Natural killer cell (primary cell): ENCODE results near the gene MRPL33. TPM values are rescaled to one million over a fixed set of nuclear protein-coding genes. Genes with fewer than 3 reads are reported as not detected.
"Not testable (repeated sequence)": the region's sequence is repeated elsewhere in the genome, so short reads cannot be mapped to it uniquely, and the experiment has no call there.

ENCODE experiments used
- ATAC-seq, 3 donors: fragments of 150-1000 bp in 2 of 3; fragments of 200-7000 bp in 1 of 3; cut with Tn5 transposase; 1 replicate in 1 of 3; 2 replicates in 2 of 3; pipeline ENCODE4 v1.10.0; 2021; ENCODE audit warnings: mild to moderate bottlenecking in 2 of 3, moderate library complexity in 2 of 3
- DNase-seq, 2 donors: peaks; one replicate each; pipeline versions ENCODE4 v3.0.0 to v3.0.0-alpha.2; 2013 to 2021; ENCODE audit warnings: mixed read lengths in 1 of 2
- H3K27ac ChIP-seq: one replicate; pipeline ENCODE4 v1.5.1; 2013; ENCODE audit warnings: mild to moderate bottlenecking, low read length
- H3K27me3 ChIP-seq: one replicate; pipeline ENCODE4 v1.6.1; 2013; ENCODE audit warnings: low read length; ENCODE audit not compliant: control insufficient read depth, insufficient read depth
- H3K36me3 ChIP-seq: one replicate; pipeline ENCODE4 v1.6.1; 2013; ENCODE audit warnings: low read length; ENCODE audit not compliant: control insufficient read depth, insufficient read depth
- H3K4me1 ChIP-seq: one replicate; pipeline ENCODE4 v1.6.1; 2013; ENCODE audit warnings: low read length; ENCODE audit not compliant: control insufficient read depth, insufficient read depth
- H3K4me3 ChIP-seq: one replicate; pipeline ENCODE4 v1.5.1; 2013; ENCODE audit warnings: low read length
- H3K9me3 ChIP-seq: one replicate; pipeline ENCODE4 v1.6.1; 2013; ENCODE audit warnings: low read length; ENCODE audit not compliant: control insufficient read depth, insufficient read depth
- H3K27ac Mint-ChIP-seq, 2 donors: one replicate each; pipeline ENCODE4 v1.8.0; 2022; ENCODE audit warnings: mild to moderate bottlenecking in 2 of 2, mixed read lengths in 2 of 2, moderate library complexity in 1 of 2
- H3K27me3 Mint-ChIP-seq, 2 donors: one replicate each; pipeline ENCODE4 v1.8.0; 2022; ENCODE audit warnings: low read depth in 2 of 2, mixed read lengths in 2 of 2
- H3K36me3 Mint-ChIP-seq: one replicate; pipeline ENCODE4 v1.8.0; 2022; ENCODE audit warnings: mixed read lengths
- H3K4me1 Mint-ChIP-seq, 2 donors: one replicate each; pipeline ENCODE4 v1.8.0; 2022; ENCODE audit warnings: mixed read lengths in 2 of 2
- H3K4me3 Mint-ChIP-seq: one replicate; pipeline ENCODE4 v1.8.0; 2022; ENCODE audit warnings: mild to moderate bottlenecking, moderate library complexity, mixed read lengths
- H3K9me3 Mint-ChIP-seq, 2 donors: one replicate each; pipeline ENCODE4 v1.8.0; 2022; ENCODE audit warnings: mixed read lengths in 2 of 2
- CTCF ChIP-seq: fragments of 200-600 bp; IDR thresholded peaks from one replicate; pipeline ENCODE4 v1.8.0; 2022; ENCODE audit warnings: antibody characterized with exemption
- WGBS: methylation state at CpG from one replicate; pipeline ENCODE4 v1.1.7; 2013; ENCODE audit warnings: missing lambda C conversion rate; ENCODE audit not compliant: insufficient coverage; 5-methylcytosine and 5-hydroxymethylcytosine counted together
- intact Hi-C: fragments of 100-400 bp; cut with micrococcal nuclease; formaldehyde crosslinking; loops from one replicate; pipeline ENCODE4 v1.14.2; 2022
- total RNA-seq, 4 donors: library from RNA; stranded (reverse); fragments of 120-200 nt in 1 of 4; gene quantifications; one replicate each; pipeline versions ENCODE4 v1.2.3 to v1.2.4, GENCODE V29; 2013 to 2022

The MRPL33 gene
- total RNA-seq, 3 donors from 2014 or later (not counting 1 experiment from before 2014, with no cell fraction given), result 21.5 to 28.5 (median 27.3) TPM

- intact Hi-C loops, result no loop called here
Observed at GRCh38 chr2:27763907-27764267, 7.6 kb upstream of the MRPL33 start.

GRCh38 chr2:27764526-27764925 is 7.0 kb upstream of the MRPL33 start:
- ATAC-seq, H3K27me3 ChIP-seq, H3K36me3 Mint-ChIP-seq, H3K27ac ChIP-seq, H3K36me3 ChIP-seq, H3K9me3 ChIP-seq, H3K27ac Mint-ChIP-seq, DNase-seq, H3K4me3 Mint-ChIP-seq, H3K9me3 Mint-ChIP-seq, intact Hi-C loops, H3K4me1 Mint-ChIP-seq, H3K4me3 ChIP-seq: not testable (repeated sequence)
- H3K4me1 ChIP-seq, result peaks cover 11% of the 10 kb centered on the region
- 80% methylated on average over 3 of the region's 3 CpGs for WGBS
- H3K27me3 Mint-ChIP-seq, result peaks cover 0 to 11% of the 10 kb centered on the region in 2 donors

More at GRCh38 chr2:27763907-27764267, 7.6 kb upstream of the MRPL33 start:
- H3K27ac Mint-ChIP-seq, result no peak overlapping the region
- H3K27me3 Mint-ChIP-seq, result peaks cover 0 to 11% of the 10 kb centered on the region in 2 donors
- no peaks in the 10 kb centered on the region for H3K9me3 Mint-ChIP-seq
- ATAC-seq (no peak), DNase-seq (no peak)
- Histone ChIP-seq H3K9me3 (no peaks in the 10 kb centered on the region), H3K27ac (no peak overlapping the region), H3K4me3 (no peak overlapping the region), H3K4me1 (peaks cover 11% of the 10 kb centered on the region), H3K27me3 (no peaks in the 10 kb centered on the region), H3K36me3 (no peaks in the 10 kb centered on the region)
- no peaks in the 10 kb centered on the region for H3K36me3 Mint-ChIP-seq
- no peak overlapping the region for H3K4me3 Mint-ChIP-seq
- TF ChIP-seq CTCF, result no peak
- WGBS, result 92% methylated on average over 7 of the region's 7 CpGs
- peaks cover 0 to 10% of the 10 kb centered on the region in 2 donors for H3K4me1 Mint-ChIP-seq

GRCh38 chr2:27765621-27766286 is 5.8 kb upstream of the MRPL33 start:
- Histone ChIP-seq H3K4me3 (no peak overlapping the region), H3K36me3 (no peaks in the 10 kb centered on the region), H3K27me3 (no peaks in the 10 kb centered on the region), H3K4me1 (peaks cover 11% of the 10 kb centered on the region), H3K9me3 (no peaks in the 10 kb centered on the region), H3K27ac (no peak overlapping the region)
- intact Hi-C loops, result no loop called here
- H3K27ac Mint-ChIP-seq, result no peak overlapping the region
- DNase-seq (peak; percentile 24 to 72), ATAC-seq (peak in 1 of 3 donors; percentile 50)
- TF ChIP-seq CTCF, result no peak
- peak overlapping the region; percentile 53 for H3K4me3 Mint-ChIP-seq
- peaks cover 0 to 15% of the 10 kb centered on the region in 2 donors for H3K27me3 Mint-ChIP-seq
- H3K9me3 Mint-ChIP-seq, result no peaks in the 10 kb centered on the region
- peaks cover 0 to 10% of the 10 kb centered on the region in 2 donors for H3K4me1 Mint-ChIP-seq
- WGBS, result 50% methylated on average over 29 of the region's 29 CpGs
- H3K36me3 Mint-ChIP-seq, result no peaks in the 10 kb centered on the region

GRCh38 chr2:27766287-27766661 is 5.2 kb upstream of the MRPL33 start:
- Mint-ChIP-seq H3K27ac (no peak overlapping the region), H3K36me3 (no peaks in the 10 kb centered on the region), H3K27me3 (peaks cover 0 to 15% of the 10 kb centered on the region in 2 donors), H3K9me3 (no peaks in the 10 kb centered on the region), H3K4me1 (peaks cover 4 to 15% of the 10 kb centered on the region in 2 donors), H3K4me3 (peak overlapping the region; percentile 47)
- WGBS, result 82% methylated on average over 2 of the region's 2 CpGs
- no peak for DNase-seq
- intact Hi-C loops, result no loop called here
- Histone ChIP-seq H3K27ac (no peak overlapping the region), H3K4me3 (no peak overlapping the region), H3K4me1 (peaks cover 16% of the 10 kb centered on the region), H3K9me3 (no peaks in the 10 kb centered on the region), H3K36me3 (no peaks in the 10 kb centered on the region), H3K27me3 (no peaks in the 10 kb centered on the region)
- ATAC-seq, result no peak
- no peak for TF ChIP-seq CTCF
